Measurements from ENCODE around the gene PDGFB. TPM values are rescaled to one million over a fixed set of nuclear protein-coding genes. Genes with fewer than 3 reads are reported as not detected.

Gene PDGFB
- total and polyA plus RNA-seq, 8 donors, result 16.0 to 28.2 (median 23.3) TPM

GRCh38 chr22:39282645-39283321, 38.0 kb upstream of the PDGFB start:
- DNase-seq, result peak in 1 of 4 donors; percentile 47
- peak; percentile 51 for ATAC-seq
- H3K9me3 ChIP-seq, result peaks cover 0 to 11% of the 10 kb centered on the region in 2 donors
- peaks cover 3 to 67% of the 10 kb centered on the region in 2 donors for H3K4me1 ChIP-seq
- H3K4me3 ChIP-seq, result no peak overlapping the region
- no peaks in the 10 kb centered on the region for H3K36me3 ChIP-seq
- intact Hi-C loops (cut with DNase I), result no loop called here
- peaks cover 0 to 22% of the 10 kb centered on the region in 2 donors for H3K27me3 ChIP-seq
- peak overlapping the region; percentile 71 to 80 for H3K27ac ChIP-seq
- TF ChIP-seq CTCF (IDR thresholded peaks at IDR 0.05), result no peak

GRCh38 chr22:39281126-39281525, 36.3 kb upstream of the PDGFB start:
- Histone ChIP-seq H3K4me3 (no peak overlapping the region), H3K4me1 (peaks cover 3 to 62% of the 10 kb centered on the region in 2 donors), H3K27ac (peak overlapping the region in 1 of 2 donors; percentile 80), H3K27me3 (peaks cover 0 to 22% of the 10 kb centered on the region in 2 donors), H3K9me3 (peaks cover 0 to 14% of the 10 kb centered on the region in 2 donors), H3K36me3 (no peaks in the 10 kb centered on the region)
- ATAC-seq, result no peak
- no peak for TF ChIP-seq CTCF (IDR thresholded peaks at IDR 0.05)
- DNase-seq, result no peak
- intact Hi-C loops (cut with DNase I), result no loop called here

GRCh38 chr22:39280250-39280649, 35.5 kb upstream of the PDGFB start:
- H3K27ac ChIP-seq, result peak overlapping the region in 1 of 2 donors; percentile 23
- intact Hi-C loops (cut with DNase I), result no loop called here

GRCh38 chr22:39279170-39279850, 34.5 kb upstream of the PDGFB start:
- intact Hi-C loops (cut with DNase I), result no loop called here
- Histone ChIP-seq H3K9me3 (peaks cover 0 to 4% of the 10 kb centered on the region in 2 donors), H3K4me1 (peaks cover 3 to 61% of the 10 kb centered on the region in 2 donors), H3K4me3 (no peak overlapping the region), H3K27ac (peak overlapping the region; percentile 13 to 23), H3K36me3 (no peaks in the 10 kb centered on the region), H3K27me3 (peaks cover 0 to 22% of the 10 kb centered on the region in 2 donors)
- ATAC-seq, result no peak
- no peak for DNase-seq
- TF ChIP-seq CTCF (IDR thresholded peaks at IDR 0.05), result no peak

More at GRCh38 chr22:39280250-39280649, 35.5 kb upstream of the PDGFB start:
- no peaks in the 10 kb centered on the region for H3K36me3 ChIP-seq
- H3K9me3 ChIP-seq, result peaks cover 0 to 12% of the 10 kb centered on the region in 2 donors
- peaks cover 3 to 61% of the 10 kb centered on the region in 2 donors for H3K4me1 ChIP-seq
- DNase-seq (no peak), ATAC-seq (no peak)
- H3K27me3 ChIP-seq, result peaks cover 0 to 22% of the 10 kb centered on the region in 2 donors
- no peak for TF ChIP-seq CTCF (IDR thresholded peaks at IDR 0.05)
- H3K4me3 ChIP-seq, result no peak overlapping the region

GRCh38 chr22:39278040-39278439, 33.3 kb upstream of the PDGFB start:
- no peak for DNase-seq
- intact Hi-C loops (cut with DNase I), result no loop called here

More at GRCh38 chr22:39278040-39278439, 33.3 kb upstream of the PDGFB start:
- no peak for ATAC-seq
- H3K36me3 ChIP-seq, result no peaks in the 10 kb centered on the region
- H3K9me3 ChIP-seq, result peaks cover 0 to 4% of the 10 kb centered on the region in 2 donors
- no peak for TF ChIP-seq CTCF (IDR thresholded peaks at IDR 0.05)
- peaks cover 0 to 22% of the 10 kb centered on the region in 2 donors for H3K27me3 ChIP-seq
- no peak overlapping the region for H3K4me3 ChIP-seq
- H3K4me1 ChIP-seq, result peaks cover 0 to 51% of the 10 kb centered on the region in 2 donors
- H3K27ac ChIP-seq, result peak overlapping the region in 1 of 2 donors; percentile 42
